Skin of body (tissue), 2 donors: ENCODE results near the gene CKM. TPM values are rescaled to one million over a fixed set of nuclear protein-coding genes. Genes with fewer than 3 reads are reported as not detected.

Experiments
- DNase-seq: peaks from one replicate; lab custom pipeline; 2025; lab: John Stamatoyannopoulos, UW
- total RNA-seq: library from RNA; depleted of rRNA; stranded (reverse); fragments of >200 nt; gene quantifications from one replicate; pipeline ENCODE4 v1.2.3, GENCODE V29; 2014

CKM gene
- 426 TPM for total RNA-seq

GRCh38 chr19:45322744-45323281, at the start of gene CKM:
Gene CKM (minus strand): TSS chr19:45322875. CDS start chr19:45319713, 3,162 bp downstream.
- no peak for DNase-seq

GRCh38 chr19:45370410-45371204, 47.9 kb upstream of the CKM start, which contains the start of gene ERCC2:
Gene ERCC2 (minus strand): TSS chr19:45370573. CDS start chr19:45370540, 33 bp downstream.
- peak; percentile 94 for DNase-seq

- DNase-seq, result no peak
Measured at GRCh38 chr19:45368737-45369340, 46.2 kb upstream of the CKM start.

GRCh38 chr19:45368127-45368526, 45.5 kb upstream of the CKM start:
- no peak for DNase-seq

GRCh38 chr19:45364696-45365095, 42.0 kb upstream of the CKM start:
- DNase-seq, result no peak

- no peak for DNase-seq
Measured at GRCh38 chr19:45363861-45364459, 41.3 kb upstream of the CKM start.

GRCh38 chr19:45362291-45362690, 39.6 kb upstream of the CKM start:
- no peak for DNase-seq

GRCh38 chr19:45361608-45362007, 38.9 kb upstream of the CKM start:
- no peak for DNase-seq

- no peak for DNase-seq
Measured at GRCh38 chr19:45358213-45358792, 35.6 kb upstream of the CKM start.

GRCh38 chr19:45357445-45357783, 34.7 kb upstream of the CKM start:
- no peak for DNase-seq

GRCh38 chr19:45356760-45357444, 34.2 kb upstream of the CKM start:
- DNase-seq, result no peak

- DNase-seq, result no peak
Measured at GRCh38 chr19:45355910-45356309, 33.2 kb upstream of the CKM start.

GRCh38 chr19:45355402-45355801, 32.7 kb upstream of the CKM start:
- DNase-seq, result no peak

GRCh38 chr19:45354241-45354842, 31.7 kb upstream of the CKM start:
- no peak for DNase-seq

GRCh38 chr19:45352914-45353796, 30.5 kb upstream of the CKM start:
- no peak for DNase-seq

GRCh38 chr19:45352471-45352870, 29.8 kb upstream of the CKM start:
- DNase-seq, result no peak

GRCh38 chr19:45352062-45352461, 29.4 kb upstream of the CKM start:
- no peak for DNase-seq

GRCh38 chr19:45351401-45351952, 28.8 kb upstream of the CKM start:
- no peak for DNase-seq

GRCh38 chr19:45350477-45351058, 27.9 kb upstream of the CKM start:
- no peak for DNase-seq
